NB4 (cell line): Measurements from ENCODE around the gene CYB561D1.

Experiments
- CTCF ChIP-seq: IDR thresholded peaks from one replicate; pipeline ENCODE4 v1.5.1; 2012; ENCODE audit warnings: low read depth, low read length
- POLR2A ChIP-seq: IDR thresholded peaks from 2 replicates; pipeline ENCODE4 v1.6.1; 2011; ENCODE audit warnings: mild to moderate bottlenecking; ENCODE audit not compliant: insufficient read length; ENCODE audit errors: extremely low read depth

GRCh38 chr1:109470245-109470644, 23.6 kb upstream of the CYB561D1 start:
- TF ChIP-seq CTCF (no peak), POLR2A (no peak)
